H4 (cell line): Measurements from ENCODE around the gene FAM236D. TPM values are rescaled to one million over a fixed set of nuclear protein-coding genes. Genes with fewer than 3 reads are reported as not detected.
"Not testable (repeated sequence)": the region's sequence is repeated elsewhere in the genome, so short reads cannot be mapped to it uniquely, and the experiment has no call there.

Experiments used
- DNase-seq: peaks from one replicate; pipeline ENCODE4 v3.0.0-alpha.2; 2015; ENCODE audit warnings: low spot score
- total RNA-seq: library from RNA; depleted of rRNA; stranded (reverse); fragments of >200 nt; shearing (Covaris generic); gene quantifications from 2 replicates; pipeline ENCODE4 v1.2.3, GENCODE V29; 2014; rRNA removed

The FAM236D gene
- not detected in 2 replicates for total RNA-seq

DNA sequence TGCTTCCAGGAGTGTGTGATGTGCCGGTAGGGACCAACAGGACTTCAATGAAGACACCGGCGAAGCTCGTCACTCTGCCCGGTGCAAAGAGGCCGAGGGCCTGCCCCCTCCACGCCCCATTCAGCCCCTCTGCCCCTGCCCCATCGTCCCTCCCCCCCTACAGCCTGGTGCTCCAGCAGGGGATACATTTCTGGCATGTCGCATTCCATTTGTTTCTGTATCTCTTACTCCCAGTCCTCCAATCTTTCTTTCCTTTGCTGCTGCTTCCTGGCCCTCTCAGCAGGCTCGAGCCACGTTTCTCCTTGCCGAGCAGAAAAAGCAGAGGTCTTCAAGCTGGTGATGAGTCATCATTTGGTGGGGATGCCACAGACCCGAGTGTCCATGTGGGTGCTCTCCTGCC is at the start of gene FAM236D:
Gene FAM236D, minus strand, starts transcription at position 101 of the 400 bp plus-strand sequence. Its CDS starts 100 bp downstream, at position 1.
- not testable (repeated sequence) for DNase-seq

DNA sequence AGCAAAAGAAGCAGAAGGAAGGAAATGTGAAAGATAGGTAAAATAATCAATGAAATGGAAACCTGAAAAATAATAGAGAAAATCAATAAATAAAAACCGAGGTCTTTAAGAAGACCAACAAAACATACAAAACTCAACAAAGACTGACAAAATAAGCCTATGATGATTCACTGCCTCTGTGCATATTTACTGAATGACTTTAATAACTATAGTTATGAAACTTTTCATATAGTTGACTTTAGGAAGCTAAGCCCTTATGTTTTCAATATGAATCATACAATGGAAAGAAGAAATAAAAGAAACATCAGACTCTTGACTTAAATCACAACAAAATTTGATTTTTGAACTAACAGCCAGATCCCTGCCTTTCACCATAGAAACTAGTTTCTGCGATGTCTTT is 29.5 kb upstream of the FAM236D start:
- not testable (repeated sequence) for DNase-seq

DNA sequence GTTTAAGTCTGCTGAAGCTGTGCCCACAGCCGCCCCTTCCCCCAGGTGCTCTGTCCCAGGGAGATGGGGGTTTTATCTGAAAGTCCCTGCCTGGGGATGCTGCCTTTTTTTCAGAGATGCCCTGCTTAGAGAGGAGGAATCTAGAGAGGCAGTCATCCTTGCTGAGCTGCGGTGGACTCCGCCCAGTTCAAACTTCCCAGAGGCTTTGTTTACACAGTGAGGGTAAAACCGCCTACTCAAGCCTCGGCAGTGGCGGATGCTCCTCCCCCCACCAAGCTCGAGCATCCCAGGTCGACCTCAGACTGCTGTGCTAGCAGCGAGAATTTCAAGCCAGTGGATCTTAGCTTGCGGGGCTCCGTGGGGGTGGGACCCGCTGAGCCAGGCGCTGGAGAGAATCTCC is 22.7 kb upstream of the FAM236D start:
- DNase-seq: not testable (repeated sequence)

DNA sequence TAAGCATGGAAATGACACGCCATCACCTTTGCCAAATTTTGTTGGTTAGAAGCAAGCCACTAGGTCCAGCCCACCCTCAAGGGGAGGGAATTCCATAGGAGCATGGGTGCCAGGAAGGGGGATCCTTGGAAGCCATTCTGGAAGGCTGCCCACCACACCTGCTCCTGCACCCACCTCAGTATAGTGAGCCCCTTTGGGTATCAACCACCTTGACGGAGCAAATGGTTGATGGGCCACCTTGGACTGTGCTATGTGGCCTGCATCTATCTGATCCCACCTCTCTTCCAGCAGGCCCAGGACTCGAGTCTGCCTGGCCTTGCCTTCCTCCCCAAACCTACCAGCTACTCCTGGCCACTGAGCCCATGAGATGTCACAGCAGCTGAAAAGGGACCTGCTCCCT is 17.6 kb downstream of the FAM236D start:
- DNase-seq: not testable (repeated sequence)

DNA sequence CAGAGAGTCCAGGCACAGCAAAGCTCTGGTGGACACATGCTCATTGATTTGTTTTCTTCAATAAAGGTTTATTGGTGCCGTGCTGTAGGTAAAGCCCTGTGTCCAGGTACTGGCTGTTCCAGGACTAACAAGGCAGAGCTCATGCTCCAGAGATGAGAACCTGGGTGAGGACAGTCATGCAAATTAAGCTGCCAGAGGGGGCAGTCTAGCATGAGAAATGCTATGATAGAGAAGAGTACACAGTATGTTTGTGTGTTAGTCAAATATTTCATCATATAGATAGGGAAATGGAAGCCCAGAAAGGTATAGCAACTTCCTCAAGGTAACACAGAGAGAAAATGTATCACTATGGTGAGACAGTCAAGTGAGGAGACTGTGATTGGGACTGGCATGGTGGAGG is 19.9 kb downstream of the FAM236D start:
- not testable (repeated sequence) for DNase-seq

DNA sequence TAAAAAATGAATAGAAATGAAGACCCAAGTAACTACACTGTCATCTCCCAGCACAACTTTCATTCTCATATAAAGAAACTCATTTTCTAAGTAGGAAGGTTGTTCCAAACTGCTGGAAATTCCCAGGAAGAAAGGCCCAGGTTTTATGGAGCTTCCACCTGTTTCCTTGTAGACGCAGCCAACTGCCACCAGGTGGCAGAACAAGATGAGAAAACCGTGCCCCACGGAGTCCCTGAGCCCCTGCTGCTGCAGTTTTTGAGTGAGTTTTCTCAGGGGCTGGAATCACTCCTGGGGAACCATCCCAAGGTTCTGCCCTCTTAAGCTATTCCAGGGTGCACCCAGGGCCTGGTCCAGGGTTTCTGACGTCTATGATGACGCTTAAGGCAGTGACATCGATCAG is 24.0 kb downstream of the FAM236D start:
- DNase-seq: not testable (repeated sequence)

DNA sequence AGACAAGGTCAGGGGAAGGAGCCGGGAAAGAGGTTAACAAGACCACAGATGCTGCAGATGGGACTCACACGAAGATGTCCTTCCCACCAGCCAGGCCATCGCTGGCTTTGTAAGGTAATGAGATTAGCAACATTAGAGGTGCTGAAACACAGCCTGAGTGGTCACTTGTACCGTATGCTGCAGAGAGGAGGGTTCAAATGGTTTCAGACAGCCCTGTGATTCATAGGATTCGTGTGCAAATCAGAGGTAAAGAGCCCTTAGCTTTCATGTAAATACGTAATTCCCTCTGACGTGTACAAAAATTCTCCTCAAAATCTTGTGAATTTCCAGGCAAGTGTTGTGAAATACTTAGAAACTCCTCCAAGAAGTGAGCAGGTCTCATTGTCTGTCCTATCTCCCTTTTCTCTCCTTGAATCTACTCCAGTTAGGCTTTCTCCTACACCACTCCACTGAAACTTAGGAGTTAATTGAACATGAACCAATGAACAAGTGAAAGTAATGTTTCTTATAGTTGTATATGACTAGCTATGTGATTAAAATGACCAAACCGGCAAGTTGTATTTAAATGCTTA is 24.6 kb downstream of the FAM236D start:
- not testable (repeated sequence) for DNase-seq

DNA sequence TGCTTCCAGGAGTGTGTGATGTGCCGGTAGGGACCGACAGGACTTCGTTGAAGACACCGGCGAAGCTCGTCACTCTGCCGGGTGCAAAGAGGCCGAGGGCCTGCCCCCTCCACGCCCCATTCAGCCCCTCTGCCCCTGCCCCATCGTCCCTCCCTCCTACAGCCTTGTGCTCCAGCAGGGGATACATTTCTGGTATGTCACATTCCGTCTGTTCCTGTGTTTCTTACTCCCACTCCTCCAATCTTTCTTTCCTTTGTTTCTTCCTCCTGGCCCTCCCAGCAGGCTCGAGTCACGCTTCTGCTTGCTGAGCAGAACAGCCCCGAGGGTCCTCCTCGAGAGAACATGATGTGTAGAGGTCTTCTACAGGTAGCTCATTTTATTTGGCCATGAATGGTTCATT is 25.4 kb downstream of the FAM236D start, which contains the start of gene FAM236B:
Gene FAM236B, minus strand, starts transcription at position 101 of the 400 bp plus-strand sequence. Its CDS starts 100 bp downstream, at position 1.
- not testable (repeated sequence) for DNase-seq

DNA sequence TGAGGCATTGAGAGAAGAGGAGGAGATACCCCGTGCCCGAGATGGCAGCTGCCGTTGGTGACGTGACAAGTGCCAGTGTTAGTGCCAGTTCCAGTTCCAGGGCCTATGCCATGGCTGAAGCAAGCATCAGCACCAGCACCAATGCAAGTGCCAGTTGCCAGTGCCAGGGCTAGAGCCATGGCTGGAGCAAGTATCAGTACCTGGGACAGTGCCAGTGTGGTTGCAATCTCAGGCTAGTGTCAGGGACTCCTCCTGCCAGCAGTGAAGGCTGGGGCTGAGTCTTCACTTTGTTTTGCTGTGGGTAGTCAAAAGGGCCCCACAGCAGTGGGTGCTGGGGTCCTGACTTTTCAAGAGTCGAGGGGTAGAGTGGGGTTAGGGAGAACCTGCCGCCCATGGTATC is 29.9 kb downstream of the FAM236D start:
- DNase-seq: not testable (repeated sequence)

DNA sequence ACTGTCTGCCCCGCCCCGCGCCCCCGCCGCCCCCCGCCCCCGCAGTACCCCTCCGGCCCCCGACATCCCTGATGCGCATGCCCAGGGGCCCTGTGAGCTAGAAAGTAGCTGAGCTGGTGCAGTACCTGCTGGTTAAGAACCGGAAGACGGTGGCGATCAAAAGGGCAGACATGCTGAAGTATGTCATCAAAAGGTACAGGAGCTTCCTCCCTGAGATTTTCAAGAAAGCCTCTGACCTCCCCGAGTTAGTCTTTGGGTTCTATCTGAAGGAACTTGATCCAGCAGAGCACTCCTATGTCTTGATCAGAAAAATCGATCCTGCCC is 30.6 kb downstream of the FAM236D start:
- DNase-seq: not testable (repeated sequence)

DNA sequence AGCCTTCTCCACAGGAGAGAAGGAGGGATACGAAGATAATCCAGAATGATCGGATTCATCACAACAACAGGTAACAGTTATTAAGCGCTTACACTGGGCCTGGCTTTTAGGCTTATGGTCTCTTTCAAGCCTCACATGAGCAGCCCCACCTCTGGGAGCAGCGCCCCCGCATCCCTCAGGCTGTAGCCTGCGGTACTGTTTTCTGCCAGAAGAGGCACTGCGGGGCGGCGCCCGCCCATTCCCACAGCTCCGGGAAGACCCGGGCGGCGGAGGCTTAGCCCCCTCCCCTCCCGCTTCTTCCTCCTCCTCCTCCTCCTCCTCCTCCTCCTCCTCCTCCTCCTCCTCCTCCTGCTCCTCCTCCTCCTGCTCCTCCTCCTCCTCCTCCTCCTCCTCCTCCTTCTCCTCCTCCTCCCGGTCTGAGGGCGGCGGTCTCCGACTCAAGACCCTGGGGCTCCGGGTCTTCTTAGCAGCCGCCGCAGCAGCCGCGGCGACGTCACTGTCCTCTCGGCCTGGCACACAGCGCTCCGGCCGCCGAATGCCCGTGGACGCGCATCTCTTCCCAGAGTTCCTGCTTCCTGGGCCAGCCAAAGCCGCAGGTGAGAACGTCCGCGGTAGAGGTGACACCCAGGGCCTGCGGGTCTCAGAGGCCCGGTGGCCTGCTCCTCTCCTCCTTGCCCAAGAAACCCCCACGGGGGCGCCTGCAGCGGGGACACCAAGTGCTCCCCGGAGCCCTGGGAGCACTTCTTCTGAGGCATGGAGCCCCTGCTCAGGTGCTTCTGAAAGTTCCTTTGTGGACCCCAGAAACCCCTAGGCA is 31.1 kb downstream of the FAM236D start, which contains the start of gene DMRTC1B:
Gene DMRTC1B, plus strand, starts transcription at position 238 of the 814 bp plus-strand sequence. CDS start 68,246 bp downstream, outside the sequence.
- not testable (repeated sequence) for DNase-seq

DNA sequence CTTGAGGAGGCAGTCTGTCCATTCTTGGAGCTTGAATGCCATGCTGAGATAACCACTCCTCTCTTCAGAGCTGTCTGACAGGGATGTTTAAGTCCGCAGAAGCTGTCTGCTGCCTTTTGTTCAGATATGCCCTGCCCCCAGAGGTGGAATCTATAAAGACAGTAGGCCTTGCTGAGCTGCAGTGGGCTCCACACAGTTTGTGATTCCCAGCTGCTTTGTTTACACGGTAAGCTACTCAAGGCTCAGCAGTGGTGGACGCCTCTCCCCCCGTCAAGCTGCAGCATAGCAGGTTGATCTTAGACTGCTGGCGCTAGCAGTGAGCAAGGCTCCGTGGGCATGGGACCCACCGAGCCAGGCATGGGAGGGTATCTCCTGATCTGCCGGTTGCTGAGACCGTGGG is 47.6 kb downstream of the FAM236D start:
- not testable (repeated sequence) for DNase-seq

Other genes starting within 250 kb of the FAM236D start
- gene HDAC8, start 235.4 kb downstream of the FAM236D start, total RNA-seq: 42.8 and 59.8 TPM in 2 replicates
- 7.8 and 8.6 TPM in 2 replicates for gene PHKA1, start 93.9 kb downstream of the FAM236D start, total RNA-seq
- 0.41 TPM in 1 of 2 replicates, not detected in the other for gene DMRTC1B, start 31.3 kb downstream of the FAM236D start, total RNA-seq
- gene FAM236B, start 25.6 kb downstream of the FAM236D start, total RNA-seq: not detected in 2 replicates
- gene FAM236C, start 104.4 kb upstream of the FAM236D start, total RNA-seq: not detected in 2 replicates
- gene FAM236A, start 130.0 kb upstream of the FAM236D start, total RNA-seq: not detected in 2 replicates
- gene DMRTC1, start 135.6 kb upstream of the FAM236D start, total RNA-seq: not detected in 2 replicates
- gene PABPC1L2B, start 194.7 kb upstream of the FAM236D start, total RNA-seq: not detected in 2 replicates